OCI-LY7 (cell line): ENCODE data around the gene CFAP61. TPM values are rescaled to one million over a fixed set of nuclear protein-coding genes. Genes with fewer than 3 reads are reported as not detected.

Experiments
- BruUV-seq: library from RNA; stranded (reverse); fragments of 400-500 nt; replicated peaks from 2 replicates; lab custom pipeline; 2021; lab: Mats Ljungman, UMichigan
- CTCF ChIA-PET: fragments of 300-600 bp; sonication (Branson Sonifier 250); formaldehyde crosslinking; loops from one replicate; lab custom pipeline; 2022; ENCODE audit warnings: antibody characterized with exemption; ENCODE audit not compliant: unreplicated experiment; lab: Charles Lee
- POLR2A ChIA-PET: fragments of 300-600 bp; sonication (Branson Sonifier 250); formaldehyde crosslinking; loops from one replicate; lab custom pipeline; 2022; ENCODE audit warnings: antibody characterized with exemption; lab: Charles Lee
- DNase-seq: peaks from one replicate; pipeline ENCODE4 v3.0.0-alpha.2; 2015; ENCODE audit warnings: low spot score
- H2AFZ ChIP-seq: fragments of 200-600 bp; sonication (generic), shearing (Covaris generic); 2 replicates; pipeline ENCODE4 v1.6.1; 2014; ENCODE audit warnings: mild to moderate bottlenecking, antibody characterized with exemption, low read length, moderate library complexity
- H3K27ac ChIP-seq: fragments of 200-600 bp; sonication (generic); 2 replicates; pipeline ENCODE4 v1.5.1; 2014; ENCODE audit warnings: mixed run types, low read depth, mild to moderate bottlenecking, moderate library complexity, low read length, inconsistent platforms; ENCODE audit not compliant: poor library complexity, severe bottlenecking
- H3K36me3 ChIP-seq: fragments of 200-600 bp; sonication (generic); 2 replicates; pipeline ENCODE4 v1.6.1; 2014; ENCODE audit warnings: mild to moderate bottlenecking, antibody characterized with exemption, low read length, moderate library complexity, mixed read lengths; ENCODE audit not compliant: insufficient read depth
- H3K4me1 ChIP-seq: fragments of 200-600 bp; sonication (generic); 2 replicates; pipeline ENCODE4 v1.5.1; 2014; ENCODE audit warnings: mild to moderate bottlenecking, low read length; ENCODE audit not compliant: insufficient read depth, poor library complexity, severe bottlenecking
- H3K4me2 ChIP-seq: fragments of 200-600 bp; sonication (generic); 2 replicates; pipeline ENCODE4 v1.6.1; 2014; ENCODE audit warnings: mild to moderate bottlenecking, low read length
- H3K4me3 ChIP-seq: fragments of 200-600 bp; sonication (generic); 2 replicates; pipeline ENCODE4 v1.5.1; 2014; ENCODE audit warnings: mild to moderate bottlenecking, low read depth, low read length; ENCODE audit not compliant: poor library complexity, severe bottlenecking
- H3K79me2 ChIP-seq: fragments of 200-600 bp; sonication (generic); 2 replicates; pipeline ENCODE4 v1.6.1; 2016; ENCODE audit warnings: low read depth, mild to moderate bottlenecking, low read length, moderate library complexity, mixed read lengths; ENCODE audit not compliant: insufficient read depth
- H3K9me2 ChIP-seq: fragments of 200-600 bp; sonication (generic); 2 replicates; pipeline ENCODE4 v1.6.1; 2016; ENCODE audit warnings: mild to moderate bottlenecking, low read length, mixed read lengths; ENCODE audit not compliant: insufficient read depth
- H3K9me3 ChIP-seq: fragments of 200-600 bp; sonication (generic); 2 replicates; pipeline ENCODE4 v1.6.1; 2014; ENCODE audit warnings: mild to moderate bottlenecking, mixed run types, low read length, mixed read lengths
- H4K20me1 ChIP-seq: fragments of 200-600 bp; sonication (generic); 2 replicates; pipeline ENCODE4 v1.6.1; 2014; ENCODE audit warnings: mild to moderate bottlenecking, antibody characterized with exemption, low read length, moderate library complexity, mixed read lengths; ENCODE audit not compliant: insufficient read depth
- EZH2phosphoT487 ChIP-seq: fragments of 200-600 bp; sonication (generic); IDR thresholded peaks from 2 replicates; pipeline ENCODE4 v1.6.1; 2018; ENCODE audit warnings: low read depth, borderline replicate concordance, mild to moderate bottlenecking, mixed run types, antibody characterized with exemption, low read length, moderate library complexity, mixed read lengths
- intact Hi-C: fragments of 100-400 bp; cut with micrococcal nuclease; formaldehyde crosslinking; loops from one replicate; pipeline ENCODE4 v1.10.0; 2022; ENCODE audit not compliant: unreplicated experiment
- total RNA-seq, 2 experiments: library from RNA; depleted of rRNA in 1 of 2; stranded (reverse); fragments of >200 nt in 1 of 2; shearing (Covaris generic) in 1 of 2; gene quantifications; 2 replicates each; pipeline ENCODE4 v1.2.3, GENCODE V29; 2014 to 2022
- TF ChIP-seq, protein P1 (sequence below): fragments of 200-600 bp; sonication (generic); conservative IDR thresholded peaks from 2 replicates; pipeline ENCODE4 v1.5.1; 2014; ENCODE audit warnings: mild to moderate bottlenecking, antibody characterized with exemption, low read length, moderate library complexity, mixed read lengths

The CFAP61 gene
- total RNA-seq, 2 experiments from 2014 or later = 0.06 TPM; not detected in 1

DNA sequence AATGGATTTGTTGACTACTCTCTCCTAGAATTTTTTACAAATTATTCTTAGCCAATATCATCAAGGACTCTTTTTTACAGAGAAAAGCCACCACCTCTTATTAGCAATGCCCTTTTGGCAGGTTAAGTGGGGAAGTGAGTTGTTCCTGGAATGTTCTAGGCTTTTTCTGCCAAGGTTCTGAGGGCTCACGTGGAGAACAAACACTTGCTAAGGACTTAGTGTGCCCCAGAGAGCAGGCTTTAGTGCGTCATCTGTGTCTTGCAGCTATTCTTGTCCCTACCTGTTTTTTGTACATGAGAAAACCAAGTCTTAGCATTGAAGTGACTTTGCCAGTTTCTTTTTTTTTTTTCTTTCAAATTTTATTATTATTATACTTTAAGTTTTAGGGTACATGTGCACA lies 33.5 kb downstream of the CFAP61 start:
- DNase-seq = no peak
- Histone ChIP-seq H2AFZ (no peak overlapping the region), H4K20me1 (no peaks in the 10 kb centered on the region), H3K4me3 (no peak overlapping the region), H3K9me2 (no peaks in the 10 kb centered on the region), H3K36me3 (no peaks in the 10 kb centered on the region), H3K9me3 (no peaks in the 10 kb centered on the region), H3K79me2 (no peaks in the 10 kb centered on the region), H3K27ac (no peak overlapping the region), H3K4me1 (no peaks in the 10 kb centered on the region), H3K4me2 (no peak overlapping the region)
- intact Hi-C loops = loop anchor here (10.0 kb wide), 1 partner anchor 509 kb away; no protein-coding TSS in a partner anchor
- no peak for TF ChIP-seq EZH2phosphoT487
- TF ChIP-seq, protein P1, sequence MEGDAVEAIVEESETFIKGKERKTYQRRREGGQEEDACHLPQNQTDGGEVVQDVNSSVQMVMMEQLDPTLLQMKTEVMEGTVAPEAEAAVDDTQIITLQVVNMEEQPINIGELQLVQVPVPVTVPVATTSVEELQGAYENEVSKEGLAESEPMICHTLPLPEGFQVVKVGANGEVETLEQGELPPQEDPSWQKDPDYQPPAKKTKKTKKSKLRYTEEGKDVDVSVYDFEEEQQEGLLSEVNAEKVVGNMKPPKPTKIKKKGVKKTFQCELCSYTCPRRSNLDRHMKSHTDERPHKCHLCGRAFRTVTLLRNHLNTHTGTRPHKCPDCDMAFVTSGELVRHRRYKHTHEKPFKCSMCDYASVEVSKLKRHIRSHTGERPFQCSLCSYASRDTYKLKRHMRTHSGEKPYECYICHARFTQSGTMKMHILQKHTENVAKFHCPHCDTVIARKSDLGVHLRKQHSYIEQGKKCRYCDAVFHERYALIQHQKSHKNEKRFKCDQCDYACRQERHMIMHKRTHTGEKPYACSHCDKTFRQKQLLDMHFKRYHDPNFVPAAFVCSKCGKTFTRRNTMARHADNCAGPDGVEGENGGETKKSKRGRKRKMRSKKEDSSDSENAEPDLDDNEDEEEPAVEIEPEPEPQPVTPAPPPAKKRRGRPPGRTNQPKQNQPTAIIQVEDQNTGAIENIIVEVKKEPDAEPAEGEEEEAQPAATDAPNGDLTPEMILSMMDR = no peak
- ChIA-PET POLR2A (no interaction called here), CTCF (no interaction called here)
- no TSS peak for BruUV-seq

GRCh38 chr20:20089018-20089417 lies 36.7 kb downstream of the CFAP61 start:
- H3K4me3 ChIP-seq = no peak overlapping the region
- no peak overlapping the region for H2AFZ ChIP-seq
- BruUV-seq = no TSS peak
- no peak overlapping the region for H3K4me2 ChIP-seq
- ChIA-PET POLR2A (interaction anchor here (0.8 kb wide), 1 partner anchor 475 kb away, joined by 5 read pairs; no protein-coding TSS in a partner anchor), CTCF (no interaction called here)
- H4K20me1 ChIP-seq = no peaks in the 10 kb centered on the region
- no peaks in the 10 kb centered on the region for H3K9me3 ChIP-seq
- no peaks in the 10 kb centered on the region for H3K4me1 ChIP-seq
- H3K9me2 ChIP-seq = no peaks in the 10 kb centered on the region
- H3K79me2 ChIP-seq = no peaks in the 10 kb centered on the region
- no peak for DNase-seq
- TF ChIP-seq, protein P1 = no peak
- TF ChIP-seq EZH2phosphoT487 = no peak
- intact Hi-C loops = loop anchor here (10.0 kb wide), 1 partner anchor 506 kb away; no protein-coding TSS in a partner anchor
- no peak overlapping the region for H3K27ac ChIP-seq
- H3K36me3 ChIP-seq = no peaks in the 10 kb centered on the region

GRCh38 chr20:20089939-20090338 lies 37.6 kb downstream of the CFAP61 start:
- BruUV-seq = no TSS peak
- no peak for TF ChIP-seq EZH2phosphoT487
- TF ChIP-seq, protein P1 = no peak
- no peaks in the 10 kb centered on the region for H4K20me1 ChIP-seq
- DNase-seq = no peak
- intact Hi-C loops = loop anchor here (10.0 kb wide), 1 partner anchor 505 kb away; no protein-coding TSS in a partner anchor
- CTCF ChIA-PET = no interaction called here
- no peaks in the 10 kb centered on the region for H3K36me3 ChIP-seq
- H3K9me2 ChIP-seq = no peaks in the 10 kb centered on the region
- H3K4me2 ChIP-seq = no peak overlapping the region
- no peak overlapping the region for H3K27ac ChIP-seq
- H3K9me3 ChIP-seq = no peaks in the 10 kb centered on the region
- H3K4me3 ChIP-seq = no peak overlapping the region
- no peak overlapping the region for H2AFZ ChIP-seq
- no peaks in the 10 kb centered on the region for H3K4me1 ChIP-seq
- no peaks in the 10 kb centered on the region for H3K79me2 ChIP-seq
- POLR2A ChIA-PET = no interaction called here
